KMS-11 (cell line): ENCODE measurements around the gene DERL2.

Source experiments
- H2AFZ ChIP-seq: fragments of 200-600 bp; sonication (generic); 2 replicates; pipeline ENCODE4 v1.6.1; 2016; ENCODE audit warnings: antibody characterized with exemption, mixed run types, low read depth
- H3K27ac ChIP-seq: fragments of 200-600 bp; sonication (generic); 2 replicates; pipeline ENCODE4 v1.6.1; 2016; ENCODE audit warnings: mild to moderate bottlenecking, mixed run types
- H3K27me3 ChIP-seq: fragments of 200-600 bp; sonication (generic); 2 replicates; pipeline ENCODE4 v1.6.1; 2017; ENCODE audit warnings: mild to moderate bottlenecking, low read depth, mixed run types, moderate library complexity; ENCODE audit not compliant: insufficient read depth
- H3K36me3 ChIP-seq: fragments of 200-600 bp; sonication (generic); 2 replicates; pipeline ENCODE4 v1.6.1; 2017; ENCODE audit warnings: mild to moderate bottlenecking, mixed run types; ENCODE audit not compliant: insufficient read depth
- H3K4me1 ChIP-seq: fragments of 200-600 bp; sonication (generic); 2 replicates; pipeline ENCODE4 v1.6.1; 2016; ENCODE audit warnings: mild to moderate bottlenecking, low read depth, mixed run types; ENCODE audit not compliant: poor library complexity, severe bottlenecking
- H3K4me2 ChIP-seq: fragments of 200-600 bp; sonication (generic); 2 replicates; pipeline ENCODE4 v1.7.0; 2016; ENCODE audit warnings: mild to moderate bottlenecking, mixed run types
- H3K4me3 ChIP-seq: fragments of 200-600 bp; sonication (generic); IDR thresholded peaks from 2 replicates; pipeline ENCODE4 v1.6.1; 2017; ENCODE audit warnings: low read depth, low read length, mixed read lengths; ENCODE audit not compliant: insufficient read depth
- H3K79me2 ChIP-seq: fragments of 200-600 bp; sonication (generic); 2 replicates; pipeline ENCODE4 v1.6.1; 2016; ENCODE audit warnings: low read depth, mixed run types; ENCODE audit not compliant: insufficient read depth
- H3K9ac ChIP-seq: fragments of 200-600 bp; sonication (generic); 2 replicates; pipeline ENCODE4 v1.6.1; 2016; ENCODE audit warnings: mild to moderate bottlenecking, mixed run types
- H4K20me1 ChIP-seq: fragments of 200-600 bp; sonication (generic); 2 replicates; pipeline ENCODE4 v1.6.1; 2016; ENCODE audit warnings: mild to moderate bottlenecking, mixed run types; ENCODE audit not compliant: insufficient read depth
- TF ChIP-seq, protein P1 (sequence below): fragments of 200-600 bp; sonication (generic); conservative IDR thresholded peaks from 2 replicates; pipeline ENCODE4 v1.6.1; 2017; ENCODE audit warnings: low read depth, mild to moderate bottlenecking, antibody characterized with exemption, low read length, moderate library complexity, mixed read lengths

The DERL2 gene

DNA sequence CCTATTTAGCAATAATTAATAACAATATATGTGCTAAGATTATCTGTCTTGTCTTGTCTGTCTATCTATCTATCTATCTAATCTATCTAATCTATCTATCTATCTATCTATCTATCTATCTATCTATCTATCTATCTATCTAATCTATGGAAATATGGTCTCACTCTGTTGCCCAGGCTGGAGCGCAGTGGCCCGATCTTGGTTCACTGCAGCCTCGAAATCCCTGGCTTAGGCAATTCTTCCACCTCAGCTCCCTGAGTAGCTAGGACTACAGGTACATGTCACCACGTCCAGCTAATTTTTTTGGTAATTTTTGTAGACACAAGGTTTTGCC is 45.1 kb upstream of the DERL2 start:
- Histone ChIP-seq H3K36me3 (no peaks in the 10 kb centered on the region), H3K4me3 (no peak overlapping the region), H4K20me1 (no peaks in the 10 kb centered on the region), H3K4me1 (no peaks in the 10 kb centered on the region), H2AFZ (no peak overlapping the region), H3K9ac (no peak overlapping the region), H3K27ac (no peak overlapping the region), H3K4me2 (no peak overlapping the region), H3K79me2 (no peaks in the 10 kb centered on the region), H3K27me3 (no peaks in the 10 kb centered on the region)
- TF ChIP-seq, protein P1, sequence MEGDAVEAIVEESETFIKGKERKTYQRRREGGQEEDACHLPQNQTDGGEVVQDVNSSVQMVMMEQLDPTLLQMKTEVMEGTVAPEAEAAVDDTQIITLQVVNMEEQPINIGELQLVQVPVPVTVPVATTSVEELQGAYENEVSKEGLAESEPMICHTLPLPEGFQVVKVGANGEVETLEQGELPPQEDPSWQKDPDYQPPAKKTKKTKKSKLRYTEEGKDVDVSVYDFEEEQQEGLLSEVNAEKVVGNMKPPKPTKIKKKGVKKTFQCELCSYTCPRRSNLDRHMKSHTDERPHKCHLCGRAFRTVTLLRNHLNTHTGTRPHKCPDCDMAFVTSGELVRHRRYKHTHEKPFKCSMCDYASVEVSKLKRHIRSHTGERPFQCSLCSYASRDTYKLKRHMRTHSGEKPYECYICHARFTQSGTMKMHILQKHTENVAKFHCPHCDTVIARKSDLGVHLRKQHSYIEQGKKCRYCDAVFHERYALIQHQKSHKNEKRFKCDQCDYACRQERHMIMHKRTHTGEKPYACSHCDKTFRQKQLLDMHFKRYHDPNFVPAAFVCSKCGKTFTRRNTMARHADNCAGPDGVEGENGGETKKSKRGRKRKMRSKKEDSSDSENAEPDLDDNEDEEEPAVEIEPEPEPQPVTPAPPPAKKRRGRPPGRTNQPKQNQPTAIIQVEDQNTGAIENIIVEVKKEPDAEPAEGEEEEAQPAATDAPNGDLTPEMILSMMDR = no peak

- Histone ChIP-seq H3K36me3 (no peaks in the 10 kb centered on the region), H3K27ac (no peak overlapping the region)
Observed at GRCh38 chr17:5530265-5531084, 44.5 kb upstream of the DERL2 start.

DNA sequence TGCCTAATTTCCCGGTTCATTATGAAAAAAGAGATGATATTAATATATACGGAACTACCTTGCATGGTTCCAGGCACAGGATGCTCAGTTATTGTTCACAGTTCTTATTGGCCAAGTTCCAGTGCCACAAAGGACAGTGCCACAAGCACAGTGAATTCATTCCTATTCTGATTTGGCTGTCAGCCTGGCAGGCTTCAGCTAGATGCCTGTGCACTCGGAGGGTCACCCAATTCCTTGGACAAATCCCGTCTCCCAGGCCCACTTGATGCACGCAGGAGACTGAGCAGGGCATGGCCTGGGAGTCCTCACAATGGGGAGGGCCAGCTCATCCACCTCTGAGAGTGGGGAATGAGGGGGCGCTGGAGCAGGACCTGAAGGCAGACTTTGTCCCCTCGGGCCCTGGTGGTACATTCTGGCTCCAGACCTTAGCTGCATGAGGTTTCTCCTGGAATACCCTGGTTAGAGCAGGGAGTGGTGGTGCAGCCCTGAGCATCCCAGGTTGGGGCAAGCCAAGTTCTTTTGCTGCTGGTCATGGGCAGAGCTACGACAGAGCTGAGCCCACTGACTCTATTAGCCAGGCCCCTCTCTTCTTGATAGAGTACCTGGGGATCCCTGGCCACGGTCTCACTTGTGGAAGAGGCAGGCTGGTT is 41.7 kb upstream of the DERL2 start:
- Histone ChIP-seq H4K20me1 (no peaks in the 10 kb centered on the region), H3K4me2 (no peak overlapping the region), H3K4me1 (no peaks in the 10 kb centered on the region), H3K36me3 (no peaks in the 10 kb centered on the region), H2AFZ (no peak overlapping the region), H3K4me3 (no peak overlapping the region), H3K27me3 (no peaks in the 10 kb centered on the region), H3K27ac (no peak overlapping the region), H3K79me2 (no peaks in the 10 kb centered on the region), H3K9ac (no peak overlapping the region)
- TF ChIP-seq, protein P1 = no peak

More at GRCh38 chr17:5530265-5531084, 44.5 kb upstream of the DERL2 start:
- Histone ChIP-seq H4K20me1 (no peaks in the 10 kb centered on the region), H3K27me3 (no peaks in the 10 kb centered on the region), H3K4me3 (no peak overlapping the region), H3K9ac (no peak overlapping the region), H3K4me2 (no peak overlapping the region), H3K4me1 (no peaks in the 10 kb centered on the region), H3K79me2 (no peaks in the 10 kb centered on the region), H2AFZ (no peak overlapping the region)
- TF ChIP-seq, protein P1 = no peak

DNA sequence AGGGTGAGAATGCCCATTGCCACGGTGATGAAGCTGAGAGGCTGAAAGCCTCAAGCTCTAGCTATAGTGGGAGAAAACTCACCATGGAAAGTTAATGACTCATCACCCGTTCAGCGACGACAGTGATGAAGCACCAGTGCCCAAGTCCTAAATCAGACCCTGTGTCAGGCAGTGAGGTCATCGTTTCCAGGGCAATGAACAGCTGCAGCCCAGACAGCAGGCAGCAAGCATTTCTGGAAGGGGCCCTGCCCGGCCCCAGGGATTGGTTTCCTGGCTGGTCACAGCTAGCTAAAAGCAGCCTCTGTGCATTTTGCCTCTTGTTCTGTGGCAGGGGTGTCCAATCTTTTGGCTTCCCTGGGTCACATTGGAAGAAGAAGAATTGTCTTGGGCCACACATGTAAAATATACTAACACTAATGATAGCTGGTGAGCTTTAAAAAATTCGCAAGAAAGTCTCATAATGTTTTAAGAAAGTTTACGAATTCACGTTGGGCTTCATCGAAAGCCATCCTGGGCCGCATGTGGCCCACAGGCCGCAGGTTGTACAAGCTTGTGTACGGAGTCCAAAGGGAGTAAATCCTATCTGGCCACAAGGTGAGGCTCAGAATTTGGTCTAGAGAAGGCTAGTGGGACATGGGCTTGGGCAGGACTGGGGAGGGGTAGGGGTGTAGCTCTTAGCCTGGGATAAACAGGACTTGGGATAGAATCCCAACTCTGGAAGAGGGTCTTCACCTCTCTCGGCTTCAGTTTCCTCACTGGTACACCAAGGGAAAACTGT is 41.0 kb upstream of the DERL2 start:
- TF ChIP-seq, protein P1 = no peak
- H3K9ac ChIP-seq = no peak overlapping the region
- H3K27ac ChIP-seq = no peak overlapping the region
- no peaks in the 10 kb centered on the region for H3K27me3 ChIP-seq
- H3K4me3 ChIP-seq = no peak overlapping the region
- no peaks in the 10 kb centered on the region for H3K79me2 ChIP-seq
- no peaks in the 10 kb centered on the region for H3K36me3 ChIP-seq
- H4K20me1 ChIP-seq = no peaks in the 10 kb centered on the region
- H2AFZ ChIP-seq = no peak overlapping the region
- H3K4me2 ChIP-seq = no peak overlapping the region
- no peaks in the 10 kb centered on the region for H3K4me1 ChIP-seq
